ENCODE results near the gene COL27A1. TPM values are rescaled to one million over a fixed set of nuclear protein-coding genes. Genes with fewer than 3 reads are reported as not detected.
"Not testable (repeated sequence)": the region's sequence is repeated elsewhere in the genome, so short reads cannot be mapped to it uniquely, and the experiment has no call there.

COL27A1 gene
- total RNA-seq, 6 experiments from 2014 or later = 22.2 to 24.1 (median 23.4) TPM

- Mint-ChIP-seq H3K27me3 (ENCODE audit: insufficient read depth) (peaks cover 5% of the 10 kb centered on the region; the same call in 1 of the 2 replicates), H3K4me3 (no peak overlapping the region), H3K4me1 (ENCODE audit: low read depth) (no peaks in the 10 kb centered on the region), H3K27ac (no peak overlapping the region), H3K36me3 (ENCODE audit: low read depth) (no peaks in the 10 kb centered on the region), H3K9me3 (no peaks in the 10 kb centered on the region)
- no peak for DNase-seq
- no peak for TF ChIP-seq CTCF (IDR thresholded peaks at IDR 0.05)
Observed at GRCh38 chr9:114327749-114328148, 172.4 kb downstream of the COL27A1 start.

GRCh38 chr9:114328357-114328820 is 173.1 kb downstream of the COL27A1 start:
- not testable (repeated sequence) for H3K36me3 Mint-ChIP-seq (ENCODE audit: low read depth); DNase-seq; H3K27ac Mint-ChIP-seq; H3K4me1 Mint-ChIP-seq (ENCODE audit: low read depth); H3K27me3 Mint-ChIP-seq (ENCODE audit: insufficient read depth); H3K4me3 Mint-ChIP-seq; H3K9me3 Mint-ChIP-seq

GRCh38 chr9:114328937-114329624 is 173.7 kb downstream of the COL27A1 start:
- DNase-seq; H3K27ac Mint-ChIP-seq; H3K36me3 Mint-ChIP-seq (ENCODE audit: low read depth); H3K4me3 Mint-ChIP-seq; H3K9me3 Mint-ChIP-seq; H3K4me1 Mint-ChIP-seq (ENCODE audit: low read depth); H3K27me3 Mint-ChIP-seq (ENCODE audit: insufficient read depth): not testable (repeated sequence)

GRCh38 chr9:114329625-114330022 is 174.3 kb downstream of the COL27A1 start, which contains the start of gene ORM2:
Gene ORM2, plus strand, starts transcription at chr9:114329869. Its CDS starts 36 bp downstream, at chr9:114329905.
- not testable (repeated sequence) for H3K4me1 Mint-ChIP-seq (ENCODE audit: low read depth); H3K36me3 Mint-ChIP-seq (ENCODE audit: low read depth); H3K27me3 Mint-ChIP-seq (ENCODE audit: insufficient read depth); DNase-seq; H3K9me3 Mint-ChIP-seq; H3K4me3 Mint-ChIP-seq; H3K27ac Mint-ChIP-seq

DNA sequence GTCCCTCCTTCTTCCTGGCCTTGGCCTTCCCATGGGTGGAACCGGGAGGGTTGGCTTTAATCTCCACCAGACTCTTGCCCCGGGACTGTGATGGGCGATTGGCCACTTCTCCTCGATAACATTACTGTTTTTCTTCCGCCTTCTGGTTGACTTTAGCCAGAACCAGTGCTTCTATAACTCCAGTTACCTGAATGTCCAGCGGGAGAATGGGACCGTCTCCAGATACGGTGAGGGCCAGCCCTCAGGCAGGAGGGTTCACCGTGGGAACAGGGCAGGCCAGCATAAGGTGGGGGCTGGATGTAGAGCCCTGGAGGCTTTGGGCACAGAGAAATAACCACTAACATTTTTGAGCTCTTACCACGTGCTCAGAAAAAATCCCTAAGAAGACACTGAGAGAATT is 175.3 kb downstream of the COL27A1 start:
- no peak for TF ChIP-seq CTCF (IDR thresholded peaks at IDR 0.05)
- Mint-ChIP-seq H3K36me3 (ENCODE audit: low read depth) (no peaks in the 10 kb centered on the region), H3K27me3 (ENCODE audit: insufficient read depth) (peaks cover 5% of the 10 kb centered on the region; the same call in 1 of the 2 replicates), H3K27ac (no peak overlapping the region), H3K4me1 (ENCODE audit: low read depth) (peaks cover 7% of the 10 kb centered on the region), H3K9me3 (no peaks in the 10 kb centered on the region), H3K4me3 (no peak overlapping the region)
- no peak for DNase-seq

- not testable (repeated sequence) for H3K27me3 Mint-ChIP-seq (ENCODE audit: insufficient read depth); H3K4me3 Mint-ChIP-seq; H3K27ac Mint-ChIP-seq; H3K9me3 Mint-ChIP-seq; DNase-seq; H3K4me1 Mint-ChIP-seq (ENCODE audit: low read depth); H3K36me3 Mint-ChIP-seq (ENCODE audit: low read depth)
Observed at GRCh38 chr9:114331229-114332195, 176.2 kb downstream of the COL27A1 start.

- not testable (repeated sequence) for H3K4me1 Mint-ChIP-seq (ENCODE audit: low read depth); H3K27me3 Mint-ChIP-seq (ENCODE audit: insufficient read depth); H3K9me3 Mint-ChIP-seq; H3K27ac Mint-ChIP-seq; H3K4me3 Mint-ChIP-seq; DNase-seq; H3K36me3 Mint-ChIP-seq (ENCODE audit: low read depth)
Observed at GRCh38 chr9:114332474-114333040, 177.2 kb downstream of the COL27A1 start.

- not testable (repeated sequence) for H3K9me3 Mint-ChIP-seq; H3K4me1 Mint-ChIP-seq (ENCODE audit: low read depth); H3K4me3 Mint-ChIP-seq; H3K27me3 Mint-ChIP-seq (ENCODE audit: insufficient read depth); H3K36me3 Mint-ChIP-seq (ENCODE audit: low read depth); DNase-seq; H3K27ac Mint-ChIP-seq
Observed at GRCh38 chr9:114333718-114334117, 178.4 kb downstream of the COL27A1 start.

Data from HFFc6 (cell line).